CD4-positive, alpha-beta T cell treated with Interleukin-6 for 4 hours (primary cell): Measurements from ENCODE around the gene RTKN.

Experiments
- DNase-seq: peaks from one replicate; pipeline ENCODE4 v3.0.0-alpha.2; 2020; ENCODE audit warnings: mixed read lengths

Gene RTKN

GRCh38 chr2:74415762-74416395 lies 25.9 kb downstream of the RTKN start:
- no peak for DNase-seq

DNA sequence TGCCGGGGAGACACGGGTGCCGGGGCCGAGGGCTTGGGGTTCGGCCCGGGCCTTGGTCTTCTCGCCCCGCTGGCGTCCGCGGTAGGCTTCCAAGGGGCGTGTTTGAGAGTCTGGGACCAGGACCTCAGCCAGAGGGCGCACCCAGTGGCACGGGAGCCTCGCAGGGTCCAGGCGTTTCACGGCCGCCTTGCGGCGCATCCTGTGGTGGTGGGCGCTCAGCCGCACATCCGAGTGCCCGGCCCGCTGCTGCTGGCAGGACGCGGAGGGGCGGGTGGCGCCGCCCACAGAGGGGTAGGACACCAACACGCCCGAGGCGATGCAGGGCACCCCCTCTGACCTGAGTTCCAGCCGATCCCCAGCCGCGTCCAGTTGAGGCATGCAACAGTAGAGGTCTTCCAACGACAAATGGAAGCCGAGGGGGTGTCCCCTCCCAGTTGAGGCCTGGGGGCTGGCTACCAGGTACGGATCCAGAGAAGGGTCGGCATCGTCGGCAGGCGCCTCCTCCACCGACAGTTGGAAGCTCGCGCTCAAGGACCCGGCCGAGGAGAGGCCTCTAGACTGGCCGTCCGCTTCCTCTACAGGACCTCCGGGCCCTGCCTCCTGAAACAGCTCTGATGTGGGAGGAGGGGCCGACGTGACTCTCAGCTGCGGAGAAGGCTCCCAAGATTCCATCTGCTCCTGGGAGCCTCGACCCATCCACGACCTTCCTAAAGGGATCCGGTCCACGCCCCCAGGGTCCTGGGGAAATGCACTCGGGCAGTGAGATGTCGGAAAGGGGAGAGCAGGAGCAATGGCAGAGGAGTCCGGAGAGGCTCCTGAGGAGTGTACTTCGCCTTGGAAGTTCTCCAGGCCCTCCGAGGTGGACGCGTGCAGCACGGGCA lies 26.6 kb downstream of the RTKN start:
- DNase-seq: peak; percentile 47

DNA sequence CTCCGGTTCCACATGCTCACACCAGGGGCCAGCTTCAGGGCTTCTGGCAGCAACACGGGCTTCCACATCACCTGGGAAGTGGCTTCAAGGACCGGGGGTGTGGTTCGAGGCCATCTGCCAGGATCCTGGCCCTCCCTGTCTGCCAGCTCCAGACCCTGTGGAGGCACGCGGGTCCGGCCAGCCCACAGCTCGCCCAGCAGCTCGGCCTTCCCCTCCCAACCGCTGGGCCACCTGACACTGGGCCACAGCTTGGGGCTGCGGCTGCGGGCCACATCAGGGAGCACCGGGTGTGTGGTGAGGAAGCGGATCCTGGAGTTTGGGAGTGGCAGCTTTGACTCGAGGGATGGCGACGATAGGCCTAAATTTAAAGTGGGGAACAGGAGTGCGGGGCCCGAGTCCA lies 27.3 kb downstream of the RTKN start:
- DNase-seq: no peak

GRCh38 chr2:74413001-74413698 lies 28.6 kb downstream of the RTKN start:
- no peak for DNase-seq

GRCh38 chr2:74407682-74408081 lies 34.1 kb downstream of the RTKN start:
- DNase-seq: no peak

- DNase-seq: no peak
Measured at GRCh38 chr2:74406035-74406434, 35.7 kb downstream of the RTKN start.

DNA sequence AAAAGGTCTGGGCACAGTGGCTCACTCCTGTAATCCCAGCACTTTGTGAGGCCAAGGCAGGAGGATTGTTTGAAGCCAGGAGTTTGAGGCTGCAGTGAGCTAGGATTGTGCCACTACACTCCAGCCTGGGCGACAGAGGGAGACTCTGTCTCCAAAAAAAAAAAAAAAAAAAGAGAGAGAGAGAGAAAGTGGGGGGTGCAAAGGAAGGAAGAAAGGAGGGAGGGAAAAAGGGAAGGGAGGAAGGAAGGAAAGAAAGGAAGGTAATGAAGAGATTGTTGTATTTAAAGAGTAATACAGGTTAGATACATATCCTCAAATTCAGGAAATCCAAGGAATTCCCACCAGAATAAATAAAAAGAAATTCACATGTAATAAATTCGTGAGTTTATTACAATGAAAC lies 39.8 kb downstream of the RTKN start:
- no peak for DNase-seq

GRCh38 chr2:74399785-74400184 lies 42.0 kb downstream of the RTKN start:
- no peak for DNase-seq

DNA sequence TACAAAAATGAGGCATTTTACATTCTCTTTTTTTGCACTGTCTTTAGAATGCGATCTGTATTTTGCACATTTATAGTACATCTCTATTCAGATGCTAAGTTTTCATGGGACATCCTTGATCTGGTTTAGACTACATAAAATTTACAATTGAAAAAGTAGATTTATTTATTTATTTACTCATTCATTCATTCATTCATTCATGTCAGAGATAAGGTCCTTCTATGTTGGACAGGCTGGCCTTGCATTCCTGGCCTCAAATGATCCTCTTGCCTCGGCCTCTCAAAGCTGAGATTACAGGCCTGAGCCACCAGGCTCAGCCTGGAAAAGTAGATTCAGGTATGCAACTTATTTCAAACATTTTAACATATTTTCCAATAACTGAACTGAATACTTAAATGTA lies 45.6 kb downstream of the RTKN start:
- DNase-seq: no peak

DNA sequence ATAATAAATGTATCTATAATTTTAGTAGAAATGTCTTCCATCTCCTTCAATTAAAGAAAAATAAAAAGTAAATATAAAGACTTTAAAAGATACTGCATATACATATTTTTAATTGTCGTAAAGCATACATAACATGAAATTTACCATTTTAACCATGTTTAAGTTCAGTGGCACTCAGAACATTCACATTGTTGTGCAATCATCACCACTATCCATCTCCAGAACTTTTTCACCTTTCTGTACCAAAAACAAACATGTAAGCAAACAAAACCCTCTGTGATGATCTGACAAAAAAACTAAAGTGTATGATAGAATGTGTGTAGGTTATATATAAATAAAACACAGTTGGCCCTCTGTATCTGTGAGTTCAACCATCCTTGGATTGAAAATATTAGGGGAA lies 48.2 kb downstream of the RTKN start:
- no peak for DNase-seq

DNA sequence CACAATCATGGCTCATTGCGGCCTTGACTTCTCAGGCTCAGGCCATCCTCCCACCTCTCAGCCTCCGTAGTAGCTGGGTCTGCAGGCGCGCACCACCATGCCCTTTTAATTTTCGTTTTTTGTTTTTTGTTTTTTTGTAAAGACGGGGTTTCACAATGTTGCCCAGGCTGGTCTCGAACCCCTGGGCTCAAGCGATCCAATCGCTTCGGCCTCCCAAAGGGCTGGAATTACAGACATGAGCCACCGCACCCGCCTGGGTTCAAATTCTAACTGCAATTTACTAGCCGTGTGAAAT lies 49.3 kb downstream of the RTKN start:
- no peak for DNase-seq

DNA sequence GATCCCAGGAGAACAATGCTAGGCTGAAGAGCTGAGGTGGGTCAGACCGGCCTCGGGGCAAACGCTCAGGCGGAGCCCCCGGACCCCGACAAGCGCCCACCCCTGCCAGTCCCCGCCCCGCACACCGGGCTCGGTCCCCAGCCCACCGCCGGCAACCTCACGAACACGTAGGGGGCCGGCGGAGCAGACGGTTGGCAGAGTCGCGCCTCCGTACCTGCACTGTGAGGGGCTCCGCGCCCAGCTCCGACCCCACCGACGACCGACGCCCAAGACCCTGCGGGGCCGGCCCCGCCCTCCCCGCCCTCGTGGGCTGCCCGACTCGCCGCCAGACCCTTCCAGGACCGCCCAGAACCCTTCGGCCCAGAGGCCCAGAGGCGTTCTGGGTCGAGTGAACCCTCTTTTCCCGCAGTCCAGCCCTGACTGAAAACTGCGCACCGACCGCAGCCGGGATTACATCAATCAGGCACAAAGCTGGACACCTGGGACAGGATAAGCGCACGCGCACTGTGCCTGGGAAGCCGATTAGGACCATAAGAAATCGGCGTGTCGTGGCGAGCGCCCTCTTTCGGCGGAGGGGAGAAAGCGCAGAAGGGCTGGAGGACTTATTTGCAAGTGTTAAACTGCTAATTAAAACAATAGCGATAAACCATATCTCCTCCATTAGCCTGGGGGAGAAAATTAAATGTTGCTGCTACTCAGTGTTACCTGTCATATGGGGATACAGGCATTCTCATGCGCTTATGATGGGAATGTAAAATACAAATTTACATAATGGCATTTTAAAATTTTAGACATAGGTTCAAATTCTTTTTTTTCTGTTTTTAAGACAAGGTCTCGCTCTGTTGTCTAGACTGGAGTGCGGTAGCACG lies 49.9 kb downstream of the RTKN start:
- peak; percentile 97 for DNase-seq

- no peak for DNase-seq
Measured at GRCh38 chr2:74391209-74391579, 50.5 kb downstream of the RTKN start.

DNA sequence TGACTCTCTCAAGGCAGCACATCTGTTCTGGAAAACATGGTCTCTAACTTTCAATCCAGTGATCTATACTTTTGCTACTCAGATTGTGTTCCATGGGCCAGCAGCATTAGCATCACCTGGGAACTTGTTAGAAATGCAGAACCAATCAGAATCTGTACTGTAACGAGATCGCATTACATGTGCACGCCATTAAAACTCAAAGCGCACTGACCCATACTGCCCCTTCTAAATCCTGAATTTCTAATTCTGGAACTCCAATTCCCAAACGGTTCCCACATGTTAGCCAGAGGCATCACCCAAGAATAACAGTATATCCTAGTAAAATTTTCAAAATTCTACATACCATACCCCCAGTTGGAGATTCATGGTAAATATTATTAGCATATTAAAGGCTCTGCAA lies 51.1 kb downstream of the RTKN start:
- DNase-seq: no peak

GRCh38 chr2:74387346-74387745 lies 54.4 kb downstream of the RTKN start:
- no peak for DNase-seq

GRCh38 chr2:74385396-74385795 lies 56.3 kb downstream of the RTKN start:
- no peak for DNase-seq

- DNase-seq: no peak
Measured at GRCh38 chr2:74384051-74384450, 57.7 kb downstream of the RTKN start.

- DNase-seq: no peak
Measured at GRCh38 chr2:74383254-74383653, 58.5 kb downstream of the RTKN start.

DNA sequence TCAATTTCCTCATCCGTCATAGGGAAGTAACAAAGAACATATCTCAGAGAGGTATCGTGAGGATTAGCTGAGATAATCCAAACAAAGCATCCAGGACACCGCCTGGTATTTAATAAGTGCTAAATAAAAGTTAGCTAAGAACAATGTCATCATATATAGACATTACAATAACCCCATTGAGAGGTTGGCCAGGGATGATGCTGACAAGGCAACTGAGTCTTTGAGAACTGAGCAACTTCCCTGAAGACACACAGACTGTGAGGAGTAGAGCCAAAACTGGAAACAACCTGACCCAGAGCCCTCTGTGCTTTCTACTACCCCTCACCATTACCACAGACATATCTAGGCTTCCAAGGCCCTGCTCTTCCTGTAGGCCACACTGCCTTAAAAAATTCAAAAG lies 60.0 kb downstream of the RTKN start:
- no peak for DNase-seq

GRCh38 chr2:74379851-74380789 lies 61.6 kb downstream of the RTKN start, which contains the start of gene DCTN1:
Gene DCTN1, minus strand, starts transcription at chr2:74380311. Its CDS starts 274 bp downstream, at chr2:74380037.
- peak; percentile 30 for DNase-seq

DNA sequence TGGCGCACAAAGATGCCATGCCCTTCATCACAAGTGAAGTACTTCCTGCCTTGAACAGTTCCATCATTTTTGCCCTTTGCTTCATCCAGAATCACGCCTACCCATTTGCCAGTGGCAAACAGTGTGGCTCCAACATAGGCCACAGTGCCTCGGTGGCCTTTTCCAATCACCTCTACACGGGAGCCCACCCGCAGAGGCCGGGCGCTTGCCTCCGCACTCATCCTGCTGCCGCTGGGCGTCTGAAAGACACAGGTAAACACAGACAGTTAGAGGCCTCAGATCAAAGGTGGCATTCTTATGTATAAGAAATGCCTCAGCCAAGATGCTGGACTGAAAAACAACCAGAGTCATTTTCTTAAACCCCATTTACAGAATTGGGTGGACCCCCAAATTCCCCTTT lies 63.7 kb downstream of the RTKN start:
- DNase-seq: no peak

DNA sequence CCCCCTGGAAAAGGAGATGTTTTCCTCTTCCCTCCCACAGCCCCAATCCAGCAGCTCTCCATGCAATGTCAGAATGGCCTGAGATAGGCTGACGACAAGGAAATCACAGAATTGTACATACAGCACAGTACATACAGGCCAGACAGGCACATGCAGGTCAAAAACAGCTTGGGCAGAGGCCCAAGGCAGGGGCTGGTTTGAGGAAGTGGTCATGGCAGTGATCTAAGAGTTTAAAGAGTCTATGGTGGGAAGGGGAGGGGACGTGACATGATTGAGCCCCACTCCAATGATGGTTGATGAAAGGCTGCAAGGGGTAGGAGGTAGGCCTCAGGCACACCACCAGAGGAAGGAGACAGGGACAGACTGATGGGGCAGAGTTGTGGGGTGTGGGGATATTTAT lies 65.9 kb downstream of the RTKN start:
- no peak for DNase-seq
